Stromal cell of bone marrow (primary cell): ENCODE measurements around the gene CREB3L4.
A peak's percentile ranks its signal among the peaks of the same experiment; 100 is the strongest.
"Not testable (repeated sequence)": the region's sequence is repeated elsewhere in the genome, so short reads cannot be mapped to it uniquely, and the experiment has no call there.

Source experiments
- DNase-seq: peaks from one replicate; pipeline ENCODE4 v3.0.0-alpha.2; 2012; ENCODE audit warnings: low read depth

CREB3L4 gene

GRCh38 chr1:153985941-153986761, 18.4 kb downstream of the CREB3L4 start, which contains the start of gene RAB13:
TSS of gene RAB13 (minus strand) at chr1:153986339. CDS start at chr1:153986236, 103 bp downstream.
- peak; percentile 86 for DNase-seq

GRCh38 chr1:153987621-153988020, 19.9 kb downstream of the CREB3L4 start:
- DNase-seq: no peak

GRCh38 chr1:153990468-153991150, 22.9 kb downstream of the CREB3L4 start, which contains the start of gene RPS27:
TSS of gene RPS27 (plus strand) at chr1:153990762. CDS start at chr1:153990797, 35 bp downstream.
- peak; percentile 97 for DNase-seq

GRCh38 chr1:153991151-153991630, 23.5 kb downstream of the CREB3L4 start:
- DNase-seq: no peak

DNA sequence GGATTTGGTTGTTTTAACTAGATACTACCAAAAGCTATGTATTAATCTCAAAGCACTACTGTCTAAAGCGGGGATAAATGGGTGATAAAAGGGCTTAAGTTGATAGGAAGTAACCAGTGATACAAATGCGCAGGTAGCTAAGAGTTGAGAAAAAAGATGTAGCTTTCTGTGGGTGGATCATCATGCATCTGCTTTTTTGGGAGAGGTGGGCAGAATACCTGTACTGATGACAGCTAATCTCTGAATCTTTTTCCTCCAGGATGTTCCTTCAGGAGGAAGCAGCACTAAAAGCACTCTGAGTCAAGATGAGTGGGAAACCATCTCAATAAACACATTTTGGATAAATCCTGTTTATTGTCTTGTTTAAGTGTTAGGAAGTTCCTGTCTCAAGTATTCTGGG, 24.1 kb downstream of the CREB3L4 start:
- no peak for DNase-seq

DNA sequence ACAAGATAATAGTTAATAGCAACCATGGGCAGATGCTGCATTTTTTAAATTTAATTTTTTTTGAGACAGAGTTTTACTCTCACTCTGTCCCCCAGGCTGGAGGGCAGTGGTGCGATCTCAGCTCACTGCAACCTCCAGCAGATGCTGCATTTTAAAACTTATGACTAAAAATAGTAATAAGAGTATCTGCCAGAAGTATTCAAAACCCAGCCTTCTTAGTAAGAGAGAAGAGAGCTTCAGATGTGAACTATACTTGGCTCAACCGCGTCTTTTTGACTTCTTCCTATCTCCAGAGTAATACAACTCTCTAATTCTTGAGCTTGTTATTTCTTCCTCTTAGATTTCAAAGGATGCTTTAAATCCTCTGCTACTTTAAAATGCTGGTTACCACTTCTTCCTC, 27.5 kb downstream of the CREB3L4 start:
- no peak for DNase-seq

DNA sequence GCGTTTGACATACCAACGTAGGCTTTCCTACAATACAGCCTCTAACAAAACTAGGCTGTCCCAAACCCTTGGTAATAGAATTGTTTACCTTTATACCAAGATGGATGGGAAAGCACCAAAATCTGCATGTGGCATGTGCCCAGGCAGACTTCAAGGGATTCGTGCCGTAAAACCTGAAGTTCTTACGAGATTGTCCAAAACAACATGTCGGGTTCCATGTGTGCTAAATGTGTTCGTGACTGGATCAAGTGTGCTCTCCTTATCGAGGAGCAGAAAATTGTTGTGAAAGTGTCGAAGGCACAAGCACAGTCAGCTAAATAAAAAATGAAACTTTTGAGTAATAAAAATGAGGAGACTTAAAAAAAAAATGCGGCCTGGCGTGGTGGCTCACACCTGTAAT, 27.9 kb downstream of the CREB3L4 start:
- DNase-seq: no peak

GRCh38 chr1:153996882-153997281, 29.2 kb downstream of the CREB3L4 start:
- DNase-seq: not testable (repeated sequence)

- no peak for DNase-seq
These were observed 32.7 kb downstream of the CREB3L4 start for GRCh38 chr1:154000420-154000819.

- peak; percentile 57 for DNase-seq
These were observed 38.4 kb downstream of the CREB3L4 start for GRCh38 chr1:154006136-154006535.

DNA sequence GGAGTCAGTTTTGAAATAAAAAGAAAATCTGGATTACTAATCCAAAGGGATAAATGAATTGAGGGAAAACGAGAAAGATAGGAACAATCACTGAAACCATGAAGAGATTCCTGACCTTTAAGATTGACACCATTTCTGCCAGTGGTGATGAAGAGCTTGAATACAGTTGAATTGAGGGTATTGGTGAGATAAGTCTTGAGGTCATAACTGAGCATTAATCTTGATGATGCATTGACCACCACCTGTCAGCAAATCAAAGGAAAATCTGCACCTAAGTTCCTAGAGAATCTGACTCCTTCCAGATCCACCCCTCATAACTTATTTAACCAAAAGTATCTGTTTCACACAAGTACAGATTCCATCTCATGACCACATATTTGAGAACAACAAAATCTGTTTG, 44.4 kb downstream of the CREB3L4 start:
- no peak for DNase-seq

- DNase-seq: not testable (repeated sequence)
These were observed 44.8 kb downstream of the CREB3L4 start for GRCh38 chr1:154012543-154012942.

DNA sequence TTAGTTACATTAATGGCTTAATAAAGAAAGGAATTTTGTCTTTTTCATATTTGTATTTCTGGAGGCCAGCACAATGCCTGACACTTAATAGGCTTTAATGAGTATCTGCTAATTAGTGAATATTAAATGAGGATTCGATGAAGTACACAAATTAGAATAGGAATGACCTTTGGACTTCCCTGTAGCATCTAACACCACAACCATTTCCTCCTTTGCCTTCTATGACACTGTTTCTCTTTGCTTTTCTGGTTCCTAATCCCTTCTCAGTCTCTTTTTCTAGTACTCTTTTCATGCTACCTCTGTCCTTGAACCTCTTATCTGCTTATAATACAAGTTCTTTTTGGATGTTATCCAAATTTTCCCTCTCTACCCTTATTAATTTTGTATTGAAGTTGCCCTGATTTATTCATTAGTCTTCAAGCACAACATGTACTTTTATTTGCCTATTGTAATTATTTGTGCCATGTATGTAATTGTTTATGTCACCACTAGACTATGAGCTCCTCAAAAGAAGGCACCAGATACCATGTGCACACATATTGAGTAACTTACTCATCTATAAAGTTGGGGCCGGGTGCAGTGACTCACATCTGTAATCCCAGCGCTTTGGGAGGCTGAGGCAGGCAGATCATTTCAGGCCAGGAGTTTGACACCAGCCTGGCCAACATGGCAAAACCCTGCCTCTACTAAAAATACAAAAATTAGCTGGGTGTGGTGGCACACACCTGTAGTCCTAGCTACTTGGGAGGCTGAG, 46.6 kb downstream of the CREB3L4 start:
- peak; percentile 21 for DNase-seq

DNA sequence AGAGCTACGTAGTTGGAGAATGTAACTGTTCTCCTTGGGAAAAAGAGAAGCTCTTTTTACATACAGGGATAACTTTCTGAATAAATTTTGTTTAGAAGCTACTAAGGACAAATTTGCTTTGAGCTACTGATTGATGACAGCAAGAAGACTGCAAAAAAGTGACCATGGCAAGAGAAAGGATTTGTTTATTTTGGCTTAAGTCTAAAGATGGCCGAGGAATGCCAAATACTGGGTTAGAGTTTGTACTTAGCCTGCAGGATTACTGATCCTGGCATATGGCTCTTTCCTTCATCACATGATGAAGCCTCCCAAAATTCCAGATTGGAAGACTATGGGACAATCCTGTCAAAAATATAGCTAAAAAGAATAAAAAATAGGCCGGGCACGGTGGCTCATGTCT, 51.6 kb downstream of the CREB3L4 start:
- no peak for DNase-seq

DNA sequence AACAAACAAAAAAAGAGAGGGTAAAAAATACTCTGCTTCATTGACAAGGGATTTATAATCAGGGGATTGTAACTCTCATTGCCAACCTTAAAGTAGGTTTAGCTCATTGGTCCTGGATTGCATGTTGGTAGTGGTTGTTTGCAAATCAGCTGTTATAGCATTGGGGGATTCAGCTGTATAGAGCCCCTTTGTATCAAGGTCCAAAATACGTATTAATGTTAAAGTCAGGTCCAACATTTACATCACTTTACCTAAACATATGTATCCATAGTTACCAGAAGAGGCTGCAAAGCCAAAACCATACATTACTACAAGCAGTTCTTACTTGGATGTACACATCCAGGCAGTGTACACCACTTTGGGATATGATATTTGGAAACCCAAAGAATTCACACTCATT, 52.2 kb downstream of the CREB3L4 start:
- no peak for DNase-seq
